B cell (primary cell): ENCODE data around the gene ASB2. TPM values are rescaled to one million over a fixed set of nuclear protein-coding genes. Genes with fewer than 3 reads are reported as not detected.

ENCODE experiments used
- ATAC-seq: fragments of 200-7000 bp; cut with Tn5 transposase; one replicate; pipeline ENCODE4 v1.10.0; 2021; ENCODE audit warnings: low read depth, mild to moderate bottlenecking, moderate number of reproducible peaks, moderate library complexity
- CTCF ChIA-PET: fragments of 350-600 bp; sonication (Branson Sonifier 250); formaldehyde crosslinking; loops from one replicate; lab custom pipeline; 2021; ENCODE audit warnings: antibody characterized with exemption, inconsistent platforms; lab: Charles Lee
- POLR2A ChIA-PET: fragments of 350-600 bp; sonication (Branson Sonifier 250); formaldehyde crosslinking; loops from one replicate; lab custom pipeline; 2021; ENCODE audit warnings: antibody characterized with exemption; lab: Charles Lee
- DNase-seq: peaks from one replicate; pipeline ENCODE4 v3.0.0; 2013
- H2AFZ ChIP-seq: 2 replicates; pipeline ENCODE4 v1.6.1; 2012; ENCODE audit warnings: mild to moderate bottlenecking, low read depth, low read length; ENCODE audit not compliant: insufficient read depth, poor library complexity, severe bottlenecking
- H3K27ac ChIP-seq, 2 donors: 1 replicate in 1 of 2; 2 replicates in 1 of 2; pipeline ENCODE4 v1.5.1; 2012 to 2013; ENCODE audit warnings: low read length in 2 of 2, mild to moderate bottlenecking in 2 of 2, moderate library complexity in 1 of 2
- H3K27me3 ChIP-seq, 4 experiments: fragments of 200-600 bp in 1 of 4; sonication (generic) in 1 of 4; replicated peaks in 1 of 4; 1 replicate in 2 of 4; 2 replicates in 2 of 4; pipeline versions ENCODE4 v1.6.1 to v1.7.0; 2013 to 2016; ENCODE audit warnings: low read length in 3 of 4, mild to moderate bottlenecking in 2 of 4, mixed read lengths in 1 of 4, moderate library complexity in 1 of 4; ENCODE audit not compliant: insufficient read depth in 4 of 4, control insufficient read depth in 3 of 4; ENCODE audit errors: control extremely low read depth in 1 of 4
- H3K36me3 ChIP-seq, 2 experiments: replicated peaks in 1 of 2; 1 replicate in 1 of 2; 2 replicates in 1 of 2; pipeline versions ENCODE4 v1.6.1 to v1.7.1; 2013; ENCODE audit warnings: low read length in 1 of 2; ENCODE audit not compliant: insufficient read depth in 2 of 2, control insufficient read depth in 1 of 2; ENCODE audit errors: control extremely low read depth in 1 of 2, extremely low read depth in 1 of 2
- H3K4me1 ChIP-seq, 2 donors: fragments of 200-600 bp in 1 of 2; sonication (generic) in 1 of 2; 1 replicate in 1 of 2; 2 replicates in 1 of 2; pipeline versions ENCODE4 v1.5.1 to v1.6.1; 2013 to 2017; ENCODE audit warnings: low read length in 2 of 2; ENCODE audit not compliant: control insufficient read depth in 2 of 2, insufficient read depth in 2 of 2
- H3K4me2 ChIP-seq: replicated peaks from 2 replicates; pipeline ENCODE3; 2012; ENCODE audit warnings: mild to moderate bottlenecking, low read depth, low read length; ENCODE audit not compliant: poor library complexity, severe bottlenecking
- H3K4me3 ChIP-seq, 5 experiments: fragments of 200-600 bp in 1 of 5; sonication (generic) in 1 of 5; 1 replicate in 3 of 5; 2 replicates in 2 of 5; pipeline versions ENCODE4 v1.5.1 to v1.7.0; 2011 to 2016; ENCODE audit warnings: low read length in 4 of 5, mild to moderate bottlenecking in 4 of 5, low read depth in 2 of 5, control low read depth in 1 of 5, moderate library complexity in 1 of 5; ENCODE audit not compliant: insufficient read depth in 1 of 5; ENCODE audit errors: control extremely low read depth in 1 of 5, extremely low read depth in 1 of 5
- H3K79me2 ChIP-seq: fragments of 200-600 bp; sonication (generic); one replicate; pipeline ENCODE4 v1.6.0; 2016; ENCODE audit warnings: low read length; ENCODE audit not compliant: control insufficient read depth, insufficient read depth
- H3K9ac ChIP-seq: fragments of 200-600 bp; sonication (generic); 2 replicates; pipeline ENCODE4 v1.6.1; 2017; ENCODE audit warnings: mild to moderate bottlenecking, low read length, moderate library complexity
- H3K9me3 ChIP-seq, 3 donors: one replicate each; pipeline versions ENCODE4 v1.6.1 to v1.7.1; 2013; ENCODE audit warnings: low read length in 2 of 3; ENCODE audit not compliant: control insufficient read depth in 2 of 3, insufficient read depth in 1 of 3; ENCODE audit errors: control extremely low read depth in 1 of 3
- H4K20me1 ChIP-seq: 2 replicates; pipeline ENCODE4 v1.6.0; 2012; ENCODE audit warnings: mild to moderate bottlenecking, low read length; ENCODE audit not compliant: insufficient read depth, control insufficient read depth, poor library complexity, severe bottlenecking
- H3K27ac Mint-ChIP-seq: one replicate; pipeline ENCODE4 v1.8.0; 2021; ENCODE audit warnings: mixed read lengths
- H3K27me3 Mint-ChIP-seq: one replicate; pipeline ENCODE4 v1.8.0; 2021; ENCODE audit warnings: mixed read lengths
- H3K4me1 Mint-ChIP-seq: one replicate; pipeline ENCODE4 v1.8.0; 2021; ENCODE audit warnings: mixed read lengths
- H3K4me3 Mint-ChIP-seq: one replicate; pipeline ENCODE4 v1.8.0; 2021; ENCODE audit warnings: mixed read lengths
- H3K9me3 Mint-ChIP-seq: one replicate; pipeline ENCODE4 v1.8.0; 2022; ENCODE audit warnings: mixed read lengths; ENCODE audit not compliant: insufficient read depth
- EZH2 ChIP-seq: IDR thresholded peaks from 2 replicates; pipeline ENCODE4 v1.6.1; 2012; ENCODE audit warnings: borderline replicate concordance, low read depth, mild to moderate bottlenecking, moderate library complexity, low read length; ENCODE audit not compliant: insufficient read depth, poor library complexity, severe bottlenecking
- WGBS: methylation state at CpG from one replicate; pipeline ENCODE4 v1.1.5; 2013; ENCODE audit warnings: missing lambda C conversion rate; ENCODE audit not compliant: insufficient coverage; 5-methylcytosine and 5-hydroxymethylcytosine counted together
- intact Hi-C: fragments of 100-400 bp; cut with micrococcal nuclease; formaldehyde crosslinking; loops from one replicate; pipeline ENCODE4 v1.10.0; 2022
- polyA plus RNA-seq: library from polyadenylated mRNA; depleted of rRNA; stranded (reverse); fragments of >200 nt; gene quantifications from 2 replicates; pipeline ENCODE4 v1.2.3, GENCODE V29; 2012
- total RNA-seq, 2 donors: library from RNA; stranded (reverse); fragments of 120-200 nt in 1 of 2; gene quantifications; 1 replicate in 1 of 2; 2 replicates in 1 of 2; pipeline versions ENCODE4 v1.2.3 to v1.2.4, GENCODE V29; 2013 to 2022
- TF ChIP-seq, protein P1 (sequence below): fragments of 200-600 bp; IDR thresholded peaks from one replicate; pipeline ENCODE4 v1.8.0; 2022; ENCODE audit warnings: antibody characterized with exemption, mild to moderate bottlenecking

The ASB2 gene
- total and polyA plus RNA-seq, 2 donors (not counting 1 experiment from before 2014, with no cell fraction given), result 1.5 to 2.7 TPM

DNA sequence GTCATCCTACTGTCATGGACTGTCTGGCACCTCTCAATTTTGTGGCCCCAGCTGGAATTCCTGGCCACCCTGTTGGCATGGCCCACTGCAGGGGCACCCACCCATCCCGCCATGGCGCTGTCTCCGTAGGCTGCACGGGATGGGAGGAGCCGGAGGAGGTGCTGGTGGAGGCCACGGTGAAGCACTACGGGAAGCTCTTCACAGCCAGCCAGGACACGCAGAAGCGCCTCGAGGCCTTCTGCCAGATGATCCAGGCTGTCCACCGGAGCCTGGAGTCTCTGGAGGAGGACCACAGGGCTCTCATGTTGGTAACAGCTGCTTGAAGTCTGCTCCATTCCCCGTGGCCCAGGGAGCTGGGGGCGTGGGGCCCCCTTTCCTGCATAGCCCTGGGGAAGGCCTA lies 24.6 kb upstream of the ASB2 start:
- peaks cover 48% of the 10 kb centered on the region for H3K27me3 Mint-ChIP-seq
- ATAC-seq (no peak), DNase-seq (no peak)
- H3K27me3 ChIP-seq, result peaks cover 0 to 31% (median 9%) of the 10 kb centered on the region in 4 experiments
- ChIA-PET CTCF (interaction anchor here (0.7 to 12.8 kb wide), 18 partner anchors 9 to 136 kb away, joined by 3 to 367 read pairs (median 6); no protein-coding TSS in a partner anchor), POLR2A (interaction anchor here (1.0 to 1.6 kb wide), 2 partner anchors 30 to 58 kb away, joined by 3 to 6 read pairs; no protein-coding TSS in a partner anchor)
- no peak overlapping the region for H3K27ac ChIP-seq
- no peaks in the 10 kb centered on the region for H3K79me2 ChIP-seq
- peaks cover 4% of the 10 kb centered on the region for H3K4me1 Mint-ChIP-seq
- H2AFZ ChIP-seq, result no peak overlapping the region
- H3K27ac Mint-ChIP-seq, result no peak overlapping the region
- 83% methylated on average over 13 of the region's 13 CpGs for WGBS
- intact Hi-C loops, result loop anchor here (1.0 to 5.0 kb wide), 3 partner anchors 31 to 344 kb away; no protein-coding TSS in a partner anchor
- H3K9me3 ChIP-seq, result peaks cover 0 to 7% (median 0%) of the 10 kb centered on the region in 3 donors
- H4K20me1 ChIP-seq, result no peaks in the 10 kb centered on the region
- no peaks in the 10 kb centered on the region for H3K9me3 Mint-ChIP-seq
- no peak overlapping the region for H3K4me3 Mint-ChIP-seq
- no peak overlapping the region for H3K4me2 ChIP-seq
- peaks cover 4 to 6% of the 10 kb centered on the region in 2 donors for H3K4me1 ChIP-seq
- no peak overlapping the region for H3K4me3 ChIP-seq
- no peaks in the 10 kb centered on the region for H3K36me3 ChIP-seq
- TF ChIP-seq, protein P1, sequence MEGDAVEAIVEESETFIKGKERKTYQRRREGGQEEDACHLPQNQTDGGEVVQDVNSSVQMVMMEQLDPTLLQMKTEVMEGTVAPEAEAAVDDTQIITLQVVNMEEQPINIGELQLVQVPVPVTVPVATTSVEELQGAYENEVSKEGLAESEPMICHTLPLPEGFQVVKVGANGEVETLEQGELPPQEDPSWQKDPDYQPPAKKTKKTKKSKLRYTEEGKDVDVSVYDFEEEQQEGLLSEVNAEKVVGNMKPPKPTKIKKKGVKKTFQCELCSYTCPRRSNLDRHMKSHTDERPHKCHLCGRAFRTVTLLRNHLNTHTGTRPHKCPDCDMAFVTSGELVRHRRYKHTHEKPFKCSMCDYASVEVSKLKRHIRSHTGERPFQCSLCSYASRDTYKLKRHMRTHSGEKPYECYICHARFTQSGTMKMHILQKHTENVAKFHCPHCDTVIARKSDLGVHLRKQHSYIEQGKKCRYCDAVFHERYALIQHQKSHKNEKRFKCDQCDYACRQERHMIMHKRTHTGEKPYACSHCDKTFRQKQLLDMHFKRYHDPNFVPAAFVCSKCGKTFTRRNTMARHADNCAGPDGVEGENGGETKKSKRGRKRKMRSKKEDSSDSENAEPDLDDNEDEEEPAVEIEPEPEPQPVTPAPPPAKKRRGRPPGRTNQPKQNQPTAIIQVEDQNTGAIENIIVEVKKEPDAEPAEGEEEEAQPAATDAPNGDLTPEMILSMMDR, result no peak
- no peak for TF ChIP-seq EZH2
- no peak overlapping the region for H3K9ac ChIP-seq

DNA sequence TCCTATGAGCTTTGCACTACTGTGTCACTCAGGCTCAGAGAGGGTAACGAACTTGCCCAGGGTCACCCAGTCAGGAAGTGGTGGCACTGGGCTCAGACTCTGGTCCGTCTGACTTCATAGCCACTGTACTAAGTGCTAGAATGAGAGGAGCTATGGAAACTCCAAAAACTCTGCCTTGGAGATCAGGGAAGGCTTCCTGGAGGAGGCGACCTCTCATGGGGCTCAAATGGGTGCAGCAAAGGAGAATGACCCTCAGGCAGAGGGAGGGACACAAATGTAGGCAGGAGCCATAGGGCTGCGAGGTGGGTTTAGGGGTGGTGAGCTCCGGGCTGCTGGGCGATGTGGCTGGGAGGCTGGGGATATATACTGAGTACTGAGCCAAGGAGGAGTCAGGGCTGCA lies 23.9 kb upstream of the ASB2 start:
- peaks cover 0 to 33% (median 11%) of the 10 kb centered on the region in 4 experiments for H3K27me3 ChIP-seq
- no peaks in the 10 kb centered on the region for H4K20me1 ChIP-seq
- ATAC-seq, result no peak
- no peak overlapping the region for H3K4me3 ChIP-seq
- H3K4me2 ChIP-seq, result no peak overlapping the region
- intact Hi-C loops, result loop anchor here (5.0 kb wide), 1 partner anchor 343 kb away; no protein-coding TSS in a partner anchor
- ChIA-PET CTCF (interaction anchor here (0.7 to 12.8 kb wide), 16 partner anchors 11 to 180 kb away, joined by 3 to 367 read pairs (median 6); no protein-coding TSS in a partner anchor), POLR2A (interaction anchor here (1.6 kb wide), 1 partner anchor 29 kb away, joined by 6 read pairs; no protein-coding TSS in a partner anchor)
- no peaks in the 10 kb centered on the region for H3K36me3 ChIP-seq
- WGBS, result 92% methylated on average over 6 of the region's 6 CpGs
- H2AFZ ChIP-seq, result no peak overlapping the region
- no peak overlapping the region for H3K27ac ChIP-seq
- H3K4me1 Mint-ChIP-seq, result peaks cover 4% of the 10 kb centered on the region
- no peak overlapping the region for H3K27ac Mint-ChIP-seq
- TF ChIP-seq, protein P1, result no peak
- no peak for TF ChIP-seq EZH2
- H3K79me2 ChIP-seq, result no peaks in the 10 kb centered on the region
- peaks cover 46% of the 10 kb centered on the region for H3K27me3 Mint-ChIP-seq
- H3K4me3 Mint-ChIP-seq, result no peak overlapping the region
- no peak overlapping the region for H3K9ac ChIP-seq
- DNase-seq, result no peak
- peaks cover 0 to 7% (median 0%) of the 10 kb centered on the region in 3 donors for H3K9me3 ChIP-seq
- no peaks in the 10 kb centered on the region for H3K9me3 Mint-ChIP-seq
- H3K4me1 ChIP-seq, result peaks cover 4 to 6% of the 10 kb centered on the region in 2 donors
